Fibroblast of lung (primary cell): ENCODE results near the gene ABCB8.

Source experiments
- EZH2 ChIP-seq: IDR thresholded peaks from 2 replicates; pipeline ENCODE4 v1.5.1; 2012; ENCODE audit warnings: low read length, control low read depth, mild to moderate bottlenecking; ENCODE audit errors: missing control alignments
- TF ChIP-seq, protein P1 (sequence below), 2 donors: IDR thresholded peaks in 1 of 2; conservative IDR thresholded peaks in 1 of 2; 1 replicate in 1 of 2; 2 replicates in 1 of 2; pipeline ENCODE4 v1.5.1; 2011 to 2012; ENCODE audit warnings: low read length in 2 of 2, control low read depth in 1 of 2, inconsistent platforms in 1 of 2, low read depth in 1 of 2, mild to moderate bottlenecking in 1 of 2

DNA sequence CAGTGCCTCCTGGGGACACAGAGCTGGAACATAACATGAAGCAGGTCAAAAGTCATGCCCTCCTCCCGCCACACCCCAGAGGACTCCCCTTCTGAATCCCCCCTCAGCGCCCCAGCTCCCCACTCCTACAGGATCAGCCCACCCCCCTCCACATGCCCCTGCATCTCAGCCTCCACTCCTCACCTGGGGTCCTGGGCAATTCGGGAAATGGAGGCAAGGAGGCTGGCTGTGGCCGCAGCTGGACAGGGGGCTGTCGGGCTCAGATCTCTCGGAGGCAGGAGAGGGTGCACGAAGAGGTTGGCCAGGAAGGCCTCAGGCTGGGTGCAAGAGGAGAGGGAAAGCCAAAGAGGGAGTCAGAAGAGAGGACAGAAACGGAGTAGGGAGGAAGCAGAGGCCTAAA, 11.7 kb upstream of the ABCB8 start:
- TF ChIP-seq, protein P1, sequence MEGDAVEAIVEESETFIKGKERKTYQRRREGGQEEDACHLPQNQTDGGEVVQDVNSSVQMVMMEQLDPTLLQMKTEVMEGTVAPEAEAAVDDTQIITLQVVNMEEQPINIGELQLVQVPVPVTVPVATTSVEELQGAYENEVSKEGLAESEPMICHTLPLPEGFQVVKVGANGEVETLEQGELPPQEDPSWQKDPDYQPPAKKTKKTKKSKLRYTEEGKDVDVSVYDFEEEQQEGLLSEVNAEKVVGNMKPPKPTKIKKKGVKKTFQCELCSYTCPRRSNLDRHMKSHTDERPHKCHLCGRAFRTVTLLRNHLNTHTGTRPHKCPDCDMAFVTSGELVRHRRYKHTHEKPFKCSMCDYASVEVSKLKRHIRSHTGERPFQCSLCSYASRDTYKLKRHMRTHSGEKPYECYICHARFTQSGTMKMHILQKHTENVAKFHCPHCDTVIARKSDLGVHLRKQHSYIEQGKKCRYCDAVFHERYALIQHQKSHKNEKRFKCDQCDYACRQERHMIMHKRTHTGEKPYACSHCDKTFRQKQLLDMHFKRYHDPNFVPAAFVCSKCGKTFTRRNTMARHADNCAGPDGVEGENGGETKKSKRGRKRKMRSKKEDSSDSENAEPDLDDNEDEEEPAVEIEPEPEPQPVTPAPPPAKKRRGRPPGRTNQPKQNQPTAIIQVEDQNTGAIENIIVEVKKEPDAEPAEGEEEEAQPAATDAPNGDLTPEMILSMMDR (conservative IDR thresholded peaks at IDR 0.05 in 1 of 2, IDR thresholded peaks at IDR 0.05 in 1 of 2; ENCODE audit: low read depth in 1 of 2, low read length in 2 of 2) = no peak
- no peak for TF ChIP-seq EZH2
